H1 (cell line): Measurements from ENCODE around the gene DYNC1I1. TPM values are rescaled to one million over a fixed set of nuclear protein-coding genes. Genes with fewer than 3 reads are reported as not detected.

Experiments used
- CTCF ChIA-PET: fragments of 300-600 bp; sonication (Branson Sonifier 250); formaldehyde crosslinking; loops from one replicate; lab custom pipeline; 2021; ENCODE audit not compliant: partially characterized antibody; lab: Charles Lee
- POLR2A ChIA-PET: fragments of 300-600 bp; sonication (Branson Sonifier 250); formaldehyde crosslinking; loops from one replicate; lab custom pipeline; 2021; ENCODE audit warnings: inconsistent platforms; ENCODE audit not compliant: partially characterized antibody; lab: Charles Lee
- DNase-seq, 2 experiments: peaks; one replicate each; pipeline versions ENCODE4 v3.0.0 to v3.0.0-alpha.2; 2010 to 2022; ENCODE audit warnings: low spot score in 2 of 2, low read depth in 1 of 2, mixed read lengths in 1 of 2
- FAIRE-seq: peaks from 2 replicates; lab custom pipeline; 2011; peaks lifted over from hg19 to GRCh38; lab: Jason Lieb, UNC
- H2AFZ ChIP-seq: 2 replicates; pipeline ENCODE4 v1.8.1; 2012; ENCODE audit warnings: low read length, inconsistent platforms
- H2AK5ac ChIP-seq: 2 replicates; pipeline ENCODE4 v1.6.1; 2013; ENCODE audit warnings: low read depth, low read length
- H2BK120ac ChIP-seq: replicated peaks from 2 replicates; pipeline ENCODE3; 2013; ENCODE audit warnings: low read depth, low read length, inconsistent platforms
- H2BK12ac ChIP-seq: 2 replicates; pipeline ENCODE4 v1.6.1; 2013; ENCODE audit warnings: low read depth, low read length
- H2BK15ac ChIP-seq: 2 replicates; pipeline ENCODE4 v1.6.1; 2013; ENCODE audit warnings: low read length
- H2BK20ac ChIP-seq: 2 replicates; pipeline ENCODE4 v1.6.1; 2013; ENCODE audit warnings: low read length
- H2BK5ac ChIP-seq: 2 replicates; pipeline ENCODE4 v1.6.1; 2013; ENCODE audit warnings: low read depth, low read length
- H3K14ac ChIP-seq: 2 replicates; pipeline ENCODE4 v1.6.1; 2013; ENCODE audit warnings: inconsistent platforms; ENCODE audit not compliant: insufficient read length
- H3K18ac ChIP-seq: 2 replicates; pipeline ENCODE4 v1.6.1; 2013; ENCODE audit warnings: low read length; ENCODE audit errors: extremely low read depth
- H3K23ac ChIP-seq: 2 replicates; pipeline ENCODE4 v1.6.1; 2013; ENCODE audit warnings: inconsistent platforms; ENCODE audit not compliant: insufficient read length
- H3K23me2 ChIP-seq: 2 replicates; pipeline ENCODE4 v1.6.1; 2013; ENCODE audit warnings: low read depth, low read length
- H3K27ac ChIP-seq: 2 replicates; pipeline ENCODE4 v1.6.1; 2011; ENCODE audit warnings: low read depth, low read length, inconsistent platforms
- H3K27me3 ChIP-seq, 4 experiments: replicated peaks in 1 of 4; 1 replicate in 1 of 4; 2 replicates in 3 of 4; pipeline versions ENCODE4 v1.6.1 to v1.8.1; 2011 to 2013; ENCODE audit warnings: low read length in 3 of 4, mild to moderate bottlenecking in 3 of 4, inconsistent platforms in 2 of 4, mixed read lengths in 2 of 4, moderate library complexity in 1 of 4; ENCODE audit not compliant: control insufficient read depth in 3 of 4, insufficient read depth in 3 of 4; ENCODE audit errors: extremely low read depth in 1 of 4
- H3K36me3 ChIP-seq, 4 experiments: 2 replicates each; pipeline versions ENCODE4 v1.6.1 to v1.8.1; 2011 to 2013; ENCODE audit warnings: mild to moderate bottlenecking in 4 of 4, low read length in 3 of 4, moderate library complexity in 2 of 4, control low read depth in 1 of 4, inconsistent platforms in 1 of 4; ENCODE audit not compliant: insufficient read depth in 4 of 4, control insufficient read depth in 2 of 4
- H3K4ac ChIP-seq: replicated peaks from 2 replicates; pipeline ENCODE3; 2013; ENCODE audit warnings: low read length, low read depth, mixed read lengths, inconsistent platforms; ENCODE audit not compliant: insufficient read length
- H3K4me1 ChIP-seq, 4 experiments: replicated peaks in 1 of 4; 1 replicate in 1 of 4; 2 replicates in 3 of 4; pipeline versions ENCODE4 v1.6.1 to v1.8.1; 2011 to 2013; ENCODE audit warnings: low read length in 3 of 4, inconsistent platforms in 2 of 4, mixed read lengths in 1 of 4; ENCODE audit not compliant: insufficient read depth in 4 of 4, control insufficient read depth in 3 of 4
- H3K4me2 ChIP-seq, 2 experiments: 2 replicates each; pipeline versions ENCODE4 v1.6.1 to v1.8.1; 2011 to 2013; ENCODE audit warnings: low read depth in 2 of 2, low read length in 2 of 2, control low read depth in 1 of 2, inconsistent platforms in 1 of 2, mild to moderate bottlenecking in 1 of 2; ENCODE audit not compliant: insufficient read depth in 1 of 2
- H3K4me3 ChIP-seq, 4 experiments: fragments of 200-600, 300-600 bp in 1 of 4; sonication (generic), shearing (Covaris generic), sonication (Bioruptor Twin) in 1 of 4; 2 replicates each; pipeline versions ENCODE4 v1.5.1 to v1.8.1; 2011 to 2016; ENCODE audit warnings: low read length in 4 of 4, low read depth in 3 of 4, control low read depth in 2 of 4, inconsistent platforms in 2 of 4, mild to moderate bottlenecking in 2 of 4, mixed read lengths in 1 of 4, moderate library complexity in 1 of 4; ENCODE audit not compliant: insufficient read depth in 2 of 4; ENCODE audit errors: extremely low read depth in 1 of 4
- H3K56ac ChIP-seq: replicated peaks from 2 replicates; pipeline ENCODE3; 2013; ENCODE audit warnings: low read depth, mild to moderate bottlenecking, mixed read lengths, low read length, inconsistent platforms; ENCODE audit not compliant: insufficient read length
- H3K79me1 ChIP-seq: 2 replicates; pipeline ENCODE4 v1.6.1; 2013; ENCODE audit warnings: low read depth, low read length, control low read depth
- H3K79me2 ChIP-seq, 2 experiments: 2 replicates each; pipeline versions ENCODE4 v1.6.1 to v1.8.1; 2012 to 2013; ENCODE audit warnings: low read length in 2 of 2, mild to moderate bottlenecking in 2 of 2, inconsistent platforms in 1 of 2; ENCODE audit not compliant: insufficient read depth in 2 of 2, control insufficient read depth in 1 of 2
- H3K9ac ChIP-seq, 4 experiments: replicated peaks in 1 of 4; 1 replicate in 1 of 4; 2 replicates in 3 of 4; pipeline versions ENCODE4 v1.6.1 to v1.8.1; 2011 to 2013; ENCODE audit warnings: low read depth in 3 of 4, low read length in 3 of 4, control low read depth in 2 of 4, mild to moderate bottlenecking in 2 of 4, moderate library complexity in 2 of 4, inconsistent platforms in 1 of 4; ENCODE audit errors: extremely low read depth in 1 of 4
- H3K9me3 ChIP-seq, 2 experiments: 2 replicates each; pipeline versions ENCODE4 v1.6.1 to v1.8.1; 2012 to 2013; ENCODE audit warnings: mild to moderate bottlenecking in 2 of 2, moderate library complexity in 2 of 2, control low read depth in 1 of 2, inconsistent platforms in 1 of 2, low read depth in 1 of 2, low read length in 1 of 2, mixed read lengths in 1 of 2; ENCODE audit not compliant: insufficient read depth in 2 of 2
- H4K20me1 ChIP-seq, 2 experiments: replicated peaks in 1 of 2; 2 replicates each; pipeline versions ENCODE3 to v1.8.1; 2011 to 2013; ENCODE audit warnings: inconsistent platforms in 2 of 2, low read length in 2 of 2, mild to moderate bottlenecking in 1 of 2; ENCODE audit not compliant: insufficient read depth in 2 of 2, control insufficient read depth in 1 of 2
- H4K5ac ChIP-seq: 2 replicates; pipeline ENCODE4 v1.6.1; 2013; ENCODE audit warnings: low read length, low read depth, mixed read lengths, inconsistent platforms; ENCODE audit not compliant: insufficient read length
- H4K8ac ChIP-seq: 2 replicates; pipeline ENCODE4 v1.8.0; 2013; ENCODE audit warnings: mild to moderate bottlenecking, moderate library complexity, low read length, inconsistent platforms; ENCODE audit not compliant: insufficient read depth; ENCODE audit errors: extremely low read depth
- H4K91ac ChIP-seq: replicated peaks from 2 replicates; pipeline ENCODE3; 2013; ENCODE audit warnings: low read length, mixed read lengths, inconsistent platforms; ENCODE audit not compliant: insufficient read length
- ASH2L ChIP-seq: fragments of 200-600, 300-600 bp; sonication (generic); IDR thresholded peaks from one replicate; pipeline ENCODE4 v1.7.1; 2017; ENCODE audit warnings: low read length
- CHD1 ChIP-seq: IDR thresholded peaks from 2 replicates; pipeline ENCODE4 v1.6.1; 2012; ENCODE audit warnings: low read depth, low read length, improper control_type of control experiment
- KDM1A ChIP-seq: fragments of 200-600, 300-600 bp; sonication (generic); IDR thresholded peaks from 2 replicates; pipeline ENCODE4 v1.7.1; 2016; ENCODE audit warnings: mild to moderate bottlenecking, low read length, borderline replicate concordance
- SRF ChIP-seq: IDR thresholded peaks from 2 replicates; pipeline ENCODE4 v1.6.1; 2011; ENCODE audit warnings: mild to moderate bottlenecking, low read depth, low read length, moderate library complexity
- WGBS, 2 experiments: shearing (Covaris generic) in 1 of 2; methylation state at CpG; one replicate each; pipeline versions ENCODE4 v1.1.6 to v1.1.7; 2013 to 2015; ENCODE audit warnings: low lambda C conversion rate in 2 of 2, mixed read lengths in 2 of 2, inconsistent platforms in 1 of 2, low coverage in 1 of 2, missing lambda C conversion rate in 1 of 2; ENCODE audit not compliant: insufficient replicate concordance in 2 of 2, insufficient coverage in 1 of 2, insufficient read length in 1 of 2; ENCODE audit errors: extremely low coverage in 1 of 2, missing lambda C conversion rate in 1 of 2; 5-methylcytosine and 5-hydroxymethylcytosine counted together
- polyA plus RNA-seq, 7 experiments: library from polyadenylated mRNA; depleted of rRNA in 3 of 7; stranded (reverse) in 5 of 7; unstranded in 2 of 7; fragments of >200 nt in 5 of 7; fragments of 200-250 nt in 2 of 7; gene quantifications; 1 replicate in 5 of 7; 2 replicates in 1 of 7; 4 replicates in 1 of 7; pipeline versions ENCODE4 v1.2.1 to v1.2.3, GENCODE V29; 2011 to 2013; ENCODE audit warnings: missing spikeins in 2 of 7, mixed read lengths in 2 of 7
- total RNA-seq: library from RNA; stranded (reverse); fragmentation: NEBNext Ultra II Directional; extraction: Animal tissue kit (Norgen Biotek cat#: 25700); gene quantifications from 2 replicates; pipeline ENCODE4 v1.2.1, GENCODE V29; 2021

Gene DYNC1I1
- total and polyA plus RNA-seq, 2 of the 8 experiments (the other 6 are each of a cell fraction or from before 2014, with no cell fraction given) = 0.45 to 0.58 TPM

- H3K18ac ChIP-seq = no peak overlapping the region
- H4K8ac ChIP-seq = no peak overlapping the region
- no peaks in the 10 kb centered on the region for H3K9me3 ChIP-seq
- ChIA-PET POLR2A (no interaction called here), CTCF (no interaction called here)
- WGBS, 2 experiments = 84% methylated on average over 1 of the region's 1 CpG; no CpG with 5 or more reads in 1 of the 2 experiments
- no peak overlapping the region for H4K5ac ChIP-seq
- no peaks in the 10 kb centered on the region for H3K79me2 ChIP-seq
- H2BK5ac ChIP-seq = no peak overlapping the region
- no peak overlapping the region for H2BK20ac ChIP-seq
- no peaks in the 10 kb centered on the region for H4K20me1 ChIP-seq
- H3K36me3 ChIP-seq = no peaks in the 10 kb centered on the region
- H3K79me1 ChIP-seq = no peaks in the 10 kb centered on the region
- H3K4me2 ChIP-seq = no peak overlapping the region
- no peak overlapping the region for H4K91ac ChIP-seq
- no peak overlapping the region for H2BK15ac ChIP-seq
- no peak overlapping the region for H2BK12ac ChIP-seq
- H3K14ac ChIP-seq = no peak overlapping the region
- H3K23ac ChIP-seq = no peak overlapping the region
- no peaks in the 10 kb centered on the region for H3K27me3 ChIP-seq
- no peak overlapping the region for H2BK120ac ChIP-seq
- DNase-seq = no peak
- no peaks in the 10 kb centered on the region for H3K23me2 ChIP-seq
- H2AK5ac ChIP-seq = no peak overlapping the region
- H3K4me1 ChIP-seq = no peaks in the 10 kb centered on the region
- H3K4ac ChIP-seq = no peak overlapping the region
- H3K56ac ChIP-seq = no peak overlapping the region
- 0 out of 2 replicates have a peak overlapping the region, but pooled peaks have one; percentile 30 for H2AFZ ChIP-seq
- H3K27ac ChIP-seq = no peak overlapping the region
- FAIRE-seq = no peak
- no peak overlapping the region for H3K4me3 ChIP-seq
- H3K9ac ChIP-seq = no peak overlapping the region
- TF ChIP-seq CHD1 = no peak
- TF ChIP-seq ASH2L = no peak
- no peak for TF ChIP-seq SRF
- no peak for TF ChIP-seq KDM1A
Measured at GRCh38 chr7:95952851-95953250, 180.5 kb downstream of the DYNC1I1 start.
